ENCODE results near the gene PEX11G.

GRCh38 chr19:7500811-7501450, 12.1 kb upstream of the PEX11G start:
- no peak for TF ChIP-seq CTCF (IDR thresholded peaks at IDR 0.05; ENCODE audit: low read length)
- TF ChIP-seq EZH2 (IDR thresholded peaks at IDR 0.05; ENCODE audit: borderline replicate concordance, low read length): no peak

All from OCI-LY1 (cell line).